ENCODE results near the gene HEATR5A. TPM values are rescaled to one million over a fixed set of nuclear protein-coding genes. Genes with fewer than 3 reads are reported as not detected.
A peak's percentile ranks its signal among the peaks of the same experiment; 100 is the strongest.

Gene HEATR5A
- total and polyA plus RNA-seq, 2 of the 13 experiments (the other 11 are each of a cell fraction or from before 2014, with no cell fraction given), result 36.4 to 105 TPM

DNA sequence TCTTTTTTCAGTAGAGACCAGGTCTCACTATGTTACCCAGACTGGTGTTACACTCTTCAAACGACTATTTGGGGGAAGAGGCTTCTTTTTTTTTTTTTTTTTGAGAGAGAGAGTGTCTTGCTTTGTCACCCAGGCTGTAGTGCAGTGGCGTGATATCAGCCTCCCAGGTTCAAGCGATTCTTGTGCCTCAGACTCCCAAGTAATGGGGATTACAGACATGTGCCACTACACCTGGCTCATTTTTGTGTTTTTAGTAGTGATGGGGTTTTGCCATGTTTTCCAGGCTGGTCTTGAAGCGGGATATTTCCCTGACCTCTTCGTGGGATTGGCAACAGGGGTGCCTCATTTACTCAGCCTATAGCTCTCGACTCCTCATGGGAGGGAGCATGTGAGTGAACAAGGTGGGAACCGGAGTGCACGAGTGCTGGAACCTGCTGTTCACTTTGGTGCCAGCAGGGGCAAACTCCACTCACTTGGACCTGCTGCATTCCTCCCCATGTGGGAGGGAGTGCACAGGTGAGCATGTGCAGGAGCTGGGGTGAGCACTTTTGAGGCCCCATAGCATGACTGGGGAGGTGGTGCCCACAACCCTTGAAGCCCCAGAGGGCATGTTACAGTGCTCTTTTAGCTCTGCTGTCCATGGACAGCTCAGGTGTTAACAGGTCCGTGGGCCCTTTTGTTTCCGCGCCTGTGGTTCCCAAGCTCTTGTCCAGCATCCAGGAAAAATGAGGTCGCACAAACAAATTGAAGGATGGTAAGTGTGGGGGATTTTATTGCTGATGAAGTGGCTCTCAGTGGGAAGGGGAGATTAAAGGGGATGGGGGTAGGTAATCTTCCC, 133.7 kb downstream of the HEATR5A start (continued):
- TF ChIP-seq TFAP4 (IDR thresholded peaks at IDR 0.05; ENCODE audit: borderline replicate concordance, low read depth), result peak; percentile 75; the same call in 1 of the 2 replicates
- peak; percentile 70; the same call in 1 of the 2 replicates for TF ChIP-seq MTA1 (CRISPR knock-in tag; IDR thresholded peaks at IDR 0.05; ENCODE audit: borderline replicate concordance)
- TF ChIP-seq TFE3 (CRISPR knock-in tag; IDR thresholded peaks at IDR 0.05), result peak; percentile 79
- no peak for TF ChIP-seq ZC3H13 (CRISPR knock-in tag; IDR thresholded peaks at IDR 0.05)
- TF ChIP-seq GLMP (CRISPR knock-in tag; IDR thresholded peaks at IDR 0.05; ENCODE audit: borderline replicate concordance), result no peak
- TF ChIP-seq ZFYVE20 (CRISPR knock-in tag; IDR thresholded peaks at IDR 0.05; ENCODE audit: borderline replicate concordance, low read depth), result no peak
- peak; percentile 60 for TF ChIP-seq MED1 (CRISPR knock-in tag; IDR thresholded peaks at IDR 0.05)
- TF ChIP-seq ZNF790 (CRISPR knock-in tag; IDR thresholded peaks at IDR 0.05; ENCODE audit: borderline replicate concordance), result peak; percentile 47; the same call in 1 of the 2 replicates
- peak; percentile 51; the same call in 1 of the 2 replicates for TF ChIP-seq ZNF362 (CRISPR knock-in tag; IDR thresholded peaks at IDR 0.05; ENCODE audit: borderline replicate concordance)
- TF ChIP-seq ZNF546 (CRISPR knock-in tag; conservative IDR thresholded peaks at IDR 0.05), result peak; percentile 89; the same call in 1 of the 2 replicates
- TF ChIP-seq, protein P1, sequence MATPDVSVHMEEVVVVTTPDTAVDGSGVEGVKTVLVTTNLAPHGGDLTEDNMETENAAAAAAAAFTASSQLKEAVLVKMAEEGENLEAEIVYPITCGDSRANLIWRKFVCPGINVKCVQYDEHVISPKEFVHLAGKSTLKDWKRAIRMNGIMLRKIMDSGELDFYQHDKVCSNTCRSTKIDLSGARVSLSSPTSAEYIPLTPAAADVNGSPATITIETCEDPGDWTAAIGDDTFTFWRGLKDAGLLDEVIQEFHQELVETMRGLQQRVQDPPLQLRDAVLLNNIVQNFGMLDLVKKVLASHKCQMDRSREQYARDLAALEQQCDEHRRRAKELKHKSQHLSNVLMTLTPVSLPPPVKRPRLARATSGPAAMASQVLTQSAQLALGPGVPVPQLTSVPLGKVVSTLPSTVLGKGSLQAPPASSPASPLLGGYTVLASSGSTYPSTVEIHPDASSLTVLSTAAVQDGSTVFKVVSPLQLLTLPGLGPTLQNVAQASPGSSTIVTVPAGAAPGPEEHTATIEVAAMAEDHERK (CRISPR knock-in tag; IDR thresholded peaks at IDR 0.05; ENCODE audit: low read depth), result no peak
- TF ChIP-seq ZBTB42 (CRISPR knock-in tag; IDR thresholded peaks at IDR 0.05), result no peak
- TF ChIP-seq TOPORS (CRISPR knock-in tag; IDR thresholded peaks at IDR 0.05), result peak; percentile 94
- peak; percentile 51; the same call in 1 of the 2 replicates for TF ChIP-seq THAP7 (CRISPR knock-in tag; IDR thresholded peaks at IDR 0.05)
- TF ChIP-seq ZNF33B (CRISPR knock-in tag; IDR thresholded peaks at IDR 0.05), result peak; percentile 93
- TF ChIP-seq, protein P2, sequence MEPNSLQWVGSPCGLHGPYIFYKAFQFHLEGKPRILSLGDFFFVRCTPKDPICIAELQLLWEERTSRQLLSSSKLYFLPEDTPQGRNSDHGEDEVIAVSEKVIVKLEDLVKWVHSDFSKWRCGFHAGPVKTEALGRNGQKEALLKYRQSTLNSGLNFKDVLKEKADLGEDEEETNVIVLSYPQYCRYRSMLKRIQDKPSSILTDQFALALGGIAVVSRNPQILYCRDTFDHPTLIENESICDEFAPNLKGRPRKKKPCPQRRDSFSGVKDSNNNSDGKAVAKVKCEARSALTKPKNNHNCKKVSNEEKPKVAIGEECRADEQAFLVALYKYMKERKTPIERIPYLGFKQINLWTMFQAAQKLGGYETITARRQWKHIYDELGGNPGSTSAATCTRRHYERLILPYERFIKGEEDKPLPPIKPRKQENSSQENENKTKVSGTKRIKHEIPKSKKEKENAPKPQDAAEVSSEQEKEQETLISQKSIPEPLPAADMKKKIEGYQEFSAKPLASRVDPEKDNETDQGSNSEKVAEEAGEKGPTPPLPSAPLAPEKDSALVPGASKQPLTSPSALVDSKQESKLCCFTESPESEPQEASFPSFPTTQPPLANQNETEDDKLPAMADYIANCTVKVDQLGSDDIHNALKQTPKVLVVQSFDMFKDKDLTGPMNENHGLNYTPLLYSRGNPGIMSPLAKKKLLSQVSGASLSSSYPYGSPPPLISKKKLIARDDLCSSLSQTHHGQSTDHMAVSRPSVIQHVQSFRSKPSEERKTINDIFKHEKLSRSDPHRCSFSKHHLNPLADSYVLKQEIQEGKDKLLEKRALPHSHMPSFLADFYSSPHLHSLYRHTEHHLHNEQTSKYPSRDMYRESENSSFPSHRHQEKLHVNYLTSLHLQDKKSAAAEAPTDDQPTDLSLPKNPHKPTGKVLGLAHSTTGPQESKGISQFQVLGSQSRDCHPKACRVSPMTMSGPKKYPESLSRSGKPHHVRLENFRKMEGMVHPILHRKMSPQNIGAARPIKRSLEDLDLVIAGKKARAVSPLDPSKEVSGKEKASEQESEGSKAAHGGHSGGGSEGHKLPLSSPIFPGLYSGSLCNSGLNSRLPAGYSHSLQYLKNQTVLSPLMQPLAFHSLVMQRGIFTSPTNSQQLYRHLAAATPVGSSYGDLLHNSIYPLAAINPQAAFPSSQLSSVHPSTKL (CRISPR knock-in tag; IDR thresholded peaks at IDR 0.05), result peak; percentile 71
